Right lobe of liver (tissue), 6 donors: ENCODE results near the gene STRN4. TPM values are rescaled to one million over a fixed set of nuclear protein-coding genes. Genes with fewer than 3 reads are reported as not detected.
"Not testable (repeated sequence)": the region's sequence is repeated elsewhere in the genome, so short reads cannot be mapped to it uniquely, and the experiment has no call there.

ENCODE experiments used
- ATAC-seq, 4 donors: fragments of 200-7000 bp; cut with Tn5 transposase; one replicate each; pipeline ENCODE4 v1.9.1; 2020; ENCODE audit warnings: mild to moderate bottlenecking in 4 of 4, moderate library complexity in 4 of 4
- DNase-seq, 3 donors: peaks; one replicate each; pipeline ENCODE4 v3.0.0-alpha.2; 2020
- H3K27ac ChIP-seq, 3 donors: fragments of 200-600 bp; one replicate each; pipeline ENCODE4 v1.8.0; 2022
- H3K27me3 ChIP-seq, 2 donors: fragments of 200-600 bp; one replicate each; pipeline ENCODE4 v1.8.0; 2022
- H3K36me3 ChIP-seq, 4 donors: fragments of 200-600 bp; sonication (generic) in 1 of 4; one replicate each; pipeline versions ENCODE4 v1.5.1 to v1.8.0; 2017 to 2022; ENCODE audit warnings: control low read depth in 1 of 4
- H3K4me1 ChIP-seq, 4 donors: fragments of 200-600 bp; sonication (generic) in 1 of 4; one replicate each; pipeline versions ENCODE4 v1.5.1 to v1.8.0; 2017 to 2022; ENCODE audit warnings: control low read depth in 1 of 4
- H3K4me3 ChIP-seq, 3 donors: fragments of 200-600 bp; one replicate each; pipeline ENCODE4 v1.8.0; 2022
- H3K9me3 ChIP-seq, 4 donors: fragments of 200-600 bp; sonication (generic) in 1 of 4; one replicate each; pipeline versions ENCODE4 v1.5.1 to v1.8.0; 2017 to 2022; ENCODE audit warnings: control low read depth in 1 of 4
- CTCF ChIP-seq, 4 donors: fragments of 200-600 bp in 3 of 4; fragments of 450-650 bp in 1 of 4; IDR thresholded peaks; one replicate each; pipeline versions ENCODE4 v1.5.1 to v1.8.0; 2016 to 2022; ENCODE audit warnings: antibody characterized with exemption in 4 of 4, mild to moderate bottlenecking in 2 of 4
- POLR2A ChIP-seq: fragments of 450-650 bp; IDR thresholded peaks from one replicate; pipeline ENCODE4 v1.6.1; 2017; ENCODE audit warnings: antibody characterized with exemption, mild to moderate bottlenecking
- WGBS: methylation state at CpG from one replicate; pipeline ENCODE4 v1.1.6; 2018; ENCODE audit warnings: low coverage, low lambda C conversion rate; ENCODE audit not compliant: insufficient coverage; ENCODE audit errors: missing lambda C conversion rate; 5-methylcytosine and 5-hydroxymethylcytosine counted together
- intact Hi-C, 2 donors: fragments of 100-400 bp; cut with DNase I; formaldehyde crosslinking; loops; one replicate each; pipeline versions ENCODE4 v1.11.2 to v1.14.1; 2022
- total RNA-seq, 6 experiments: library from RNA; depleted of rRNA in 2 of 6; stranded (reverse); fragments of >200 nt in 2 of 6; fragmentation: NEBNext Ultra II Directional in 3 of 6; extraction: Animal tissue kit (Norgen Biotek cat#: 25700) in 3 of 6; gene quantifications; one replicate each; pipeline versions ENCODE4 v1.1.0 to v1.2.4, GENCODE V29; 2016 to 2023
- donor health status: DM: no; HTN: yes; CAD: no.
- donor health status: DM: no; HTN: no; CAD: no.
- donor health status: DM: no; HTN: no; CAD: no.
- donor health status: DM: no; HTN: yes; CAD: no.
- donor health status: DM: no; HTN: yes; CAD: no.

The STRN4 gene
- total RNA-seq, 6 experiments from 2014 or later, result 16.9 to 28.1 (median 23.7) TPM

GRCh38 chr19:46773018-46773399, 26.8 kb upstream of the STRN4 start:
- Histone ChIP-seq H3K27me3 (no peaks in the 10 kb centered on the region), H3K4me1 (peaks cover 0 to 6% (median 0%) of the 10 kb centered on the region in 4 donors), H3K4me3 (no peak overlapping the region), H3K9me3 (no peaks in the 10 kb centered on the region), H3K27ac (no peak overlapping the region), H3K36me3 (peaks cover 0 to 7% (median 0%) of the 10 kb centered on the region in 4 donors)
- WGBS, result 16% methylated on average over 5 of the region's 7 CpGs
- intact Hi-C loops, result no loop called here
- no peak for TF ChIP-seq CTCF (IDR thresholded peaks at IDR 0.05)
- TF ChIP-seq POLR2A, result no peak
- peak in 1 of 4 donors; percentile 33 for ATAC-seq
- DNase-seq, result no peak

- Histone ChIP-seq H3K4me3 (no peak overlapping the region), H3K9me3 (no peaks in the 10 kb centered on the region), H3K27me3 (no peaks in the 10 kb centered on the region), H3K36me3 (peaks cover 0 to 7% (median 0%) of the 10 kb centered on the region in 4 donors), H3K27ac (no peak overlapping the region), H3K4me1 (peaks cover 0 to 6% (median 0%) of the 10 kb centered on the region in 4 donors)
- intact Hi-C loops, result no loop called here
- WGBS, result 73% methylated on average over 9 of the region's 12 CpGs
- DNase-seq, result no peak
- no peak for TF ChIP-seq CTCF (IDR thresholded peaks at IDR 0.05)
- no peak for TF ChIP-seq POLR2A
- ATAC-seq, result no peak
Observed at GRCh38 chr19:46772170-46773017, 26.1 kb upstream of the STRN4 start.

GRCh38 chr19:46768746-46769145, 22.5 kb upstream of the STRN4 start:
- H3K36me3 ChIP-seq, DNase-seq, H3K27ac ChIP-seq, ATAC-seq, H3K9me3 ChIP-seq, H3K27me3 ChIP-seq, H3K4me3 ChIP-seq, H3K4me1 ChIP-seq, intact Hi-C loops: not testable (repeated sequence)
- 45% methylated on average over 4 of the region's 4 CpGs for WGBS

GRCh38 chr19:46766569-46767317, 20.5 kb upstream of the STRN4 start:
- intact Hi-C loops, result no loop called here
- TF ChIP-seq CTCF (IDR thresholded peaks at IDR 0.05), result peak; percentile 49 to 58 (median 57)
- TF ChIP-seq POLR2A, result no peak
- DNase-seq (no peak), ATAC-seq (peak; percentile 23 to 56 (median 46))
- 26% methylated on average over 10 of the region's 18 CpGs for WGBS
- Histone ChIP-seq H3K36me3 (no peaks in the 10 kb centered on the region), H3K27me3 (no peaks in the 10 kb centered on the region), H3K4me1 (peaks cover 0 to 6% (median 0%) of the 10 kb centered on the region in 4 donors), H3K9me3 (no peaks in the 10 kb centered on the region), H3K4me3 (no peak overlapping the region), H3K27ac (no peak overlapping the region)

- TF ChIP-seq POLR2A (no peak), CTCF (IDR thresholded peaks at IDR 0.05) (no peak)
- Histone ChIP-seq H3K4me1 (peaks cover 0 to 7% (median 0%) of the 10 kb centered on the region in 4 donors), H3K27me3 (no peaks in the 10 kb centered on the region), H3K9me3 (no peaks in the 10 kb centered on the region), H3K4me3 (no peak overlapping the region), H3K36me3 (no peaks in the 10 kb centered on the region), H3K27ac (no peak overlapping the region)
- 66% methylated on average over 6 of the region's 11 CpGs for WGBS
- ATAC-seq (peak; percentile 54 to 59 (median 56)), DNase-seq (no peak)
- intact Hi-C loops, result no loop called here
Observed at GRCh38 chr19:46764817-46765291, 18.6 kb upstream of the STRN4 start.
